ENCODE data around the gene TBCK. TPM values are rescaled to one million over a fixed set of nuclear protein-coding genes. Genes with fewer than 3 reads are reported as not detected.

TBCK gene
- total RNA-seq, 2 experiments from 2014 or later = 23.5 to 29.0 TPM

GRCh38 chr4:106339431-106339830 lies 23.4 kb upstream of the TBCK start:
- H3K36me3 Mint-ChIP-seq (ENCODE audit: low read depth) = peaks cover 92% of the 10 kb centered on the region
- H3K27me3 Mint-ChIP-seq = no peaks in the 10 kb centered on the region
- H3K27ac Mint-ChIP-seq = no peak overlapping the region
- Histone ChIP-seq H3K27ac (ENCODE audit: low read depth in 1 of 2, low read length in 2 of 2) (no peak overlapping the region), H3K27me3 (ENCODE audit: control insufficient read depth in 1 of 2, insufficient read depth in 2 of 2, low read length in 2 of 2) (no peaks in the 10 kb centered on the region), H3K4me3 (ENCODE audit: low read length) (no peak overlapping the region), H3K4me1 (ENCODE audit: insufficient read depth, low read length) (peaks cover 5% of the 10 kb centered on the region), H3K9me3 (ENCODE audit: control insufficient read depth in 1 of 2, insufficient read depth in 1 of 2, low read length in 2 of 2) (peaks cover 9 to 11% of the 10 kb centered on the region in 2 experiments), H3K36me3 (ENCODE audit: insufficient read depth, low read length) (peaks cover 71% of the 10 kb centered on the region)
- H3K4me1 Mint-ChIP-seq (ENCODE audit: low read depth) = peaks cover 64% of the 10 kb centered on the region
- TF ChIP-seq CTCF (IDR thresholded peaks at IDR 0.05) = no peak
- H3K4me3 Mint-ChIP-seq = no peak overlapping the region
- POLR2A ChIA-PET = no interaction called here
- peaks cover 11% of the 10 kb centered on the region for H3K9me3 Mint-ChIP-seq
- DNase-seq (no peak), ATAC-seq (ENCODE audit: poor library complexity) (no peak)
- intact Hi-C loops (cut with DNase I, micrococcal nuclease) = no loop called here
- CTCF ChIA-PET = no interaction called here

DNA sequence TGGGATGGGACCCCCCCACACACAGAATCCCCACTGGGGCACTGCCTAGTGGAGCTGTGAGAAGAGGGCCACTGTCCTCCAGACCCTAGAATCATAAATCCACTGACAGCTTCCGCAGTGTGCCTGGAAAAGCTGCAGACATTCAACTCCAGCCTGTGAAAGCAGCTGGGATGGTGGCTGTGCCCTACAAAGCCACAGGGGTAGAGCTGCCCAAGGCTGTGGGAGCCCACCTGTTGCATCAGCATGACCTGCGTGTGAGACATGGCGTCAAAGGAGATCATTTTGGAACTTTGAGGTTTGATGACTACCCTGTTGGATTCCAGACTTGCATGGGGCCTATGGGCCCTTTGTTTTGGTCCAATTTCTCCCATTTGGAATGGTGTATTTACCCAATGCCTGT lies 22.7 kb upstream of the TBCK start:
- Histone ChIP-seq H3K27ac (ENCODE audit: low read depth in 1 of 2, low read length in 2 of 2) (no peak overlapping the region), H3K4me3 (ENCODE audit: low read length) (no peak overlapping the region), H3K9me3 (ENCODE audit: control insufficient read depth in 1 of 2, insufficient read depth in 1 of 2, low read length in 2 of 2) (peaks cover 9 to 11% of the 10 kb centered on the region in 2 experiments), H3K4me1 (ENCODE audit: insufficient read depth, low read length) (peaks cover 5% of the 10 kb centered on the region), H3K27me3 (ENCODE audit: control insufficient read depth in 1 of 2, insufficient read depth in 2 of 2, low read length in 2 of 2) (no peaks in the 10 kb centered on the region), H3K36me3 (ENCODE audit: insufficient read depth, low read length) (peaks cover 73% of the 10 kb centered on the region)
- H3K27ac Mint-ChIP-seq = no peak overlapping the region
- ChIA-PET POLR2A (no interaction called here), CTCF (no interaction called here)
- H3K36me3 Mint-ChIP-seq (ENCODE audit: low read depth) = peaks cover 92% of the 10 kb centered on the region
- intact Hi-C loops (cut with DNase I, micrococcal nuclease) = no loop called here
- no peak overlapping the region for H3K4me3 Mint-ChIP-seq
- TF ChIP-seq CTCF (IDR thresholded peaks at IDR 0.05) = no peak
- peaks cover 11% of the 10 kb centered on the region for H3K9me3 Mint-ChIP-seq
- DNase-seq = no peak
- ATAC-seq (ENCODE audit: poor library complexity) = no peak
- no peaks in the 10 kb centered on the region for H3K27me3 Mint-ChIP-seq
- H3K4me1 Mint-ChIP-seq (ENCODE audit: low read depth) = peaks cover 56% of the 10 kb centered on the region

DNA sequence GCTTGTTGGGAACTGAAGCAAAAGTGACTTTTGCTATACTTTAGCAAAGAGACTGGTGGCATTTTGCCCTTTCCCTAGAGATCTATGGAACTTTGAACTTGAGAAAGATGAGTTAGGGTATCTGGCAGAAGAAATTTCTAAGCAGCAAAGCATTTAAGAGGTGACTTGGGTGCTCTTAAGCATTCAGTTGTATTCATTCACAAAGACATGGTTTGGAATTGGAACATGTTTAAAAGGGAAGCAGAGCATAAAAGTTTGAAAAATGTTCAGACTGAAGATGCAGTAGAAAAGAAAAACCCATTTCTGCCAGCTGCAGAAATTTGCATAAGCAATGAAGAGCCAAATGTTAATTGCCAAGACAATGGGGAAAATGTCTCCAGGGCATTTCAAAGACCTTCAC lies 21.9 kb upstream of the TBCK start:
- Histone ChIP-seq H3K4me3 (ENCODE audit: low read length) (no peak overlapping the region), H3K27ac (ENCODE audit: low read depth in 1 of 2, low read length in 2 of 2) (no peak overlapping the region), H3K36me3 (ENCODE audit: insufficient read depth, low read length) (peaks cover 80% of the 10 kb centered on the region), H3K27me3 (ENCODE audit: control insufficient read depth in 1 of 2, insufficient read depth in 2 of 2, low read length in 2 of 2) (no peaks in the 10 kb centered on the region), H3K4me1 (ENCODE audit: insufficient read depth, low read length) (peaks cover 5% of the 10 kb centered on the region), H3K9me3 (ENCODE audit: control insufficient read depth in 1 of 2, insufficient read depth in 1 of 2, low read length in 2 of 2) (peaks cover 9 to 11% of the 10 kb centered on the region in 2 experiments)
- intact Hi-C loops (cut with DNase I, micrococcal nuclease) = no loop called here
- H3K9me3 Mint-ChIP-seq = peaks cover 11% of the 10 kb centered on the region
- no peak for DNase-seq
- no peak overlapping the region for H3K4me3 Mint-ChIP-seq
- H3K4me1 Mint-ChIP-seq (ENCODE audit: low read depth) = peaks cover 51% of the 10 kb centered on the region
- TF ChIP-seq CTCF (IDR thresholded peaks at IDR 0.05) = no peak
- ChIA-PET POLR2A (no interaction called here), CTCF (no interaction called here)
- peaks cover 96% of the 10 kb centered on the region for H3K36me3 Mint-ChIP-seq (ENCODE audit: low read depth)
- no peaks in the 10 kb centered on the region for H3K27me3 Mint-ChIP-seq
- H3K27ac Mint-ChIP-seq = no peak overlapping the region
- no peak for ATAC-seq (ENCODE audit: poor library complexity)

Measured in CD4-positive, alpha-beta T cell (primary cell).